GM12878 (cell line): ENCODE measurements around the gene SLC43A1.

Experiments used
- ATF3 ChIP-seq: IDR thresholded peaks from 2 replicates; pipeline ENCODE4 v1.6.1; 2011; ENCODE audit warnings: low read depth, mild to moderate bottlenecking, low read length, moderate library complexity, borderline replicate concordance; ENCODE audit errors: extremely low read depth
- CHD4 ChIP-seq: fragments of 200-600 bp; sonication (generic); IDR thresholded peaks from 2 replicates; pipeline ENCODE4 v1.6.1; 2016; ENCODE audit warnings: mild to moderate bottlenecking
- CTCF ChIP-seq, 3 experiments: IDR thresholded peaks in 2 of 3; conservative IDR thresholded peaks in 1 of 3; 2 replicates each; pipeline ENCODE4 v1.5.1; 2011; ENCODE audit warnings: low read depth in 3 of 3, low read length in 3 of 3, mild to moderate bottlenecking in 3 of 3, control low read depth in 2 of 3, moderate library complexity in 2 of 3, inconsistent platforms in 1 of 3, mixed read lengths in 1 of 3; ENCODE audit not compliant: control insufficient read depth in 2 of 3, insufficient read depth in 1 of 3; ENCODE audit errors: extremely low read depth in 1 of 3
- ESRRA ChIP-seq: IDR thresholded peaks from 2 replicates; pipeline ENCODE4 v1.6.1; 2012; ENCODE audit warnings: mild to moderate bottlenecking, low read length, improper control_type of control experiment
- FOXM1 ChIP-seq: IDR thresholded peaks from 2 replicates; pipeline ENCODE4 v1.6.1; 2012; ENCODE audit warnings: low read depth, mild to moderate bottlenecking, inconsistent platforms, low read length, moderate library complexity
- GATAD2B ChIP-seq: fragments of 450-650 bp; conservative IDR thresholded peaks from 2 replicates; pipeline ENCODE4 v1.6.1; 2017; ENCODE audit warnings: low read depth, mild to moderate bottlenecking, moderate library complexity
- POLR2A ChIP-seq: IDR thresholded peaks from 2 replicates; pipeline ENCODE4 v1.6.1; 2011; ENCODE audit warnings: low read depth, mild to moderate bottlenecking, low read length
- POLR2AphosphoS5 ChIP-seq: IDR thresholded peaks from 2 replicates; pipeline ENCODE4 v1.6.1; 2011; ENCODE audit warnings: mild to moderate bottlenecking, low read length, inconsistent platforms
- SIN3A ChIP-seq: IDR thresholded peaks from 2 replicates; pipeline ENCODE4 v1.6.1; 2012; ENCODE audit warnings: low read depth, low read length, improper control_type of control experiment
- SREBF1 ChIP-seq: IDR thresholded peaks from 2 replicates; pipeline ENCODE4 v1.6.1; 2012; ENCODE audit warnings: mild to moderate bottlenecking, low read length
- USF1 ChIP-seq: IDR thresholded peaks from 2 replicates; pipeline ENCODE4 v1.6.1; 2011; ENCODE audit warnings: borderline replicate concordance, low read depth, mild to moderate bottlenecking, moderate library complexity, mixed read lengths, low read length; ENCODE audit not compliant: insufficient read depth; ENCODE audit errors: extremely low read length
- ZBTB11 ChIP-seq: fragments of 450-650 bp; formaldehyde crosslinking; IDR thresholded peaks from 2 replicates; pipeline ENCODE4 v1.5.0; 2022; ENCODE audit warnings: mild to moderate bottlenecking, missing genetic modification characterization

GRCh38 chr11:57461841-57462489, 53.5 kb downstream of the SLC43A1 start:
- TF ChIP-seq ESRRA: no peak
- TF ChIP-seq GATAD2B: no peak
- no peak for TF ChIP-seq SIN3A
- TF ChIP-seq POLR2AphosphoS5: no peak
- TF ChIP-seq ATF3: no peak
- TF ChIP-seq ZBTB11: no peak
- no peak for TF ChIP-seq CTCF (IDR thresholded peaks at IDR 0.05 in 2 of 3, conservative IDR thresholded peaks at IDR 0.05 in 1 of 3; ENCODE audit: control insufficient read depth in 2 of 3, extremely low read depth in 1 of 3, insufficient read depth in 1 of 3, low read depth in 3 of 3, low read length in 3 of 3)
- no peak for TF ChIP-seq USF1
- no peak for TF ChIP-seq SREBF1
- TF ChIP-seq CHD4: no peak
- TF ChIP-seq FOXM1: no peak
- no peak for TF ChIP-seq POLR2A
